ENCODE data around the gene TC2N. TPM values are rescaled to one million over a fixed set of nuclear protein-coding genes. Genes with fewer than 3 reads are reported as not detected.

The TC2N gene
- total and polyA plus RNA-seq, 2 experiments from 2014 or later: 10.0 to 35.0 TPM

DNA sequence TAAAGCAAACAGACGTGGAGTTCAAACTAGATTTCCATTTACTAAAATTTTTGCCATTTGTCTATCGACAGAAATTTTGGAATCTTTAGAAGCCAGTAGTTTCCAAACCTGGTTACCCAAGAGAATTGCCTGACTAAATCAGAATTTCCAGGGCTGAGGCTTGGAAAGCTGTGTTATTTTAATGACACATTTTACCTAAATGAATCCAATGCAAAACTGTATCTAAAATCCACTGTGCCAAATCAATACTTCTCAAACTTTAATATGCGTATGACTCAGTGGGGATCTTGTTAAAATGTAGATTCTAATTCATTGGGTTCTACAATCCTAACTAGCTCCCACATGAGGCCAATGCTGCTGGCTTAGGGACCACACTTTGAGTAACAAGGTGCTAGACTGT is 35.0 kb upstream of the TC2N start:
- Mint-ChIP-seq H3K36me3 (ENCODE audit: low read depth) (no peaks in the 10 kb centered on the region), H3K27ac (no peak overlapping the region), H3K4me3 (no peak overlapping the region), H3K27me3 (ENCODE audit: insufficient read depth, low read depth, poor library complexity) (no peaks in the 10 kb centered on the region), H3K9me3 (no peaks in the 10 kb centered on the region), H3K4me1 (peaks cover 2% of the 10 kb centered on the region)
- H3F3A ChIP-seq (replicated peaks; ENCODE audit: low read depth): no peaks in the 10 kb centered on the region; the same call in 1 of the 2 replicates
- no peak overlapping the region for H2AFZ ChIP-seq
- no peak overlapping the region for H3K27ac ChIP-seq (ENCODE audit: low read depth)
- no peak overlapping the region for H3K4me3 ChIP-seq
- H3K4me1 ChIP-seq (ENCODE audit: insufficient read depth): 0 out of 2 replicates have a peak, but pooled peaks cover 3% of the 10 kb centered on the region
- no peaks in the 10 kb centered on the region for H4K20me1 ChIP-seq (replicated peaks; ENCODE audit: insufficient read depth)
- H3K79me2 ChIP-seq (replicated peaks; ENCODE audit: insufficient read depth): no peaks in the 10 kb centered on the region
- TF ChIP-seq CREB1 (CRISPR knock-in tag; IDR thresholded peaks at IDR 0.05; ENCODE audit: low read depth) (no peak), EZH2 (IDR thresholded peaks at IDR 0.05; ENCODE audit: low read depth, unreplicated experiment) (no peak), ZNF331 (CRISPR knock-in tag; IDR thresholded peaks at IDR 0.05; ENCODE audit: low read depth) (no peak), JUNB (IDR thresholded peaks at IDR 0.05; ENCODE audit: unreplicated experiment) (no peak), ZNF114 (CRISPR knock-in tag; IDR thresholded peaks at IDR 0.05) (no peak), POLR2AphosphoS5 (IDR thresholded peaks at IDR 0.05; ENCODE audit: low read depth) (no peak), STAT1 (IDR thresholded peaks at IDR 0.05; ENCODE audit: unreplicated experiment) (no peak), NANOG (IDR thresholded peaks at IDR 0.05; ENCODE audit: borderline replicate concordance) (no peak), EZH2phosphoT487 (IDR thresholded peaks at IDR 0.05; ENCODE audit: unreplicated experiment) (no peak)
- TF ChIP-seq, protein P1, sequence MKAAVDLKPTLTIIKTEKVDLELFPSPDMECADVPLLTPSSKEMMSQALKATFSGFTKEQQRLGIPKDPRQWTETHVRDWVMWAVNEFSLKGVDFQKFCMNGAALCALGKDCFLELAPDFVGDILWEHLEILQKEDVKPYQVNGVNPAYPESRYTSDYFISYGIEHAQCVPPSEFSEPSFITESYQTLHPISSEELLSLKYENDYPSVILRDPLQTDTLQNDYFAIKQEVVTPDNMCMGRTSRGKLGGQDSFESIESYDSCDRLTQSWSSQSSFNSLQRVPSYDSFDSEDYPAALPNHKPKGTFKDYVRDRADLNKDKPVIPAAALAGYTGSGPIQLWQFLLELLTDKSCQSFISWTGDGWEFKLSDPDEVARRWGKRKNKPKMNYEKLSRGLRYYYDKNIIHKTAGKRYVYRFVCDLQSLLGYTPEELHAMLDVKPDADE (IDR thresholded peaks at IDR 0.05): no peak
- TF ChIP-seq, protein P2, sequence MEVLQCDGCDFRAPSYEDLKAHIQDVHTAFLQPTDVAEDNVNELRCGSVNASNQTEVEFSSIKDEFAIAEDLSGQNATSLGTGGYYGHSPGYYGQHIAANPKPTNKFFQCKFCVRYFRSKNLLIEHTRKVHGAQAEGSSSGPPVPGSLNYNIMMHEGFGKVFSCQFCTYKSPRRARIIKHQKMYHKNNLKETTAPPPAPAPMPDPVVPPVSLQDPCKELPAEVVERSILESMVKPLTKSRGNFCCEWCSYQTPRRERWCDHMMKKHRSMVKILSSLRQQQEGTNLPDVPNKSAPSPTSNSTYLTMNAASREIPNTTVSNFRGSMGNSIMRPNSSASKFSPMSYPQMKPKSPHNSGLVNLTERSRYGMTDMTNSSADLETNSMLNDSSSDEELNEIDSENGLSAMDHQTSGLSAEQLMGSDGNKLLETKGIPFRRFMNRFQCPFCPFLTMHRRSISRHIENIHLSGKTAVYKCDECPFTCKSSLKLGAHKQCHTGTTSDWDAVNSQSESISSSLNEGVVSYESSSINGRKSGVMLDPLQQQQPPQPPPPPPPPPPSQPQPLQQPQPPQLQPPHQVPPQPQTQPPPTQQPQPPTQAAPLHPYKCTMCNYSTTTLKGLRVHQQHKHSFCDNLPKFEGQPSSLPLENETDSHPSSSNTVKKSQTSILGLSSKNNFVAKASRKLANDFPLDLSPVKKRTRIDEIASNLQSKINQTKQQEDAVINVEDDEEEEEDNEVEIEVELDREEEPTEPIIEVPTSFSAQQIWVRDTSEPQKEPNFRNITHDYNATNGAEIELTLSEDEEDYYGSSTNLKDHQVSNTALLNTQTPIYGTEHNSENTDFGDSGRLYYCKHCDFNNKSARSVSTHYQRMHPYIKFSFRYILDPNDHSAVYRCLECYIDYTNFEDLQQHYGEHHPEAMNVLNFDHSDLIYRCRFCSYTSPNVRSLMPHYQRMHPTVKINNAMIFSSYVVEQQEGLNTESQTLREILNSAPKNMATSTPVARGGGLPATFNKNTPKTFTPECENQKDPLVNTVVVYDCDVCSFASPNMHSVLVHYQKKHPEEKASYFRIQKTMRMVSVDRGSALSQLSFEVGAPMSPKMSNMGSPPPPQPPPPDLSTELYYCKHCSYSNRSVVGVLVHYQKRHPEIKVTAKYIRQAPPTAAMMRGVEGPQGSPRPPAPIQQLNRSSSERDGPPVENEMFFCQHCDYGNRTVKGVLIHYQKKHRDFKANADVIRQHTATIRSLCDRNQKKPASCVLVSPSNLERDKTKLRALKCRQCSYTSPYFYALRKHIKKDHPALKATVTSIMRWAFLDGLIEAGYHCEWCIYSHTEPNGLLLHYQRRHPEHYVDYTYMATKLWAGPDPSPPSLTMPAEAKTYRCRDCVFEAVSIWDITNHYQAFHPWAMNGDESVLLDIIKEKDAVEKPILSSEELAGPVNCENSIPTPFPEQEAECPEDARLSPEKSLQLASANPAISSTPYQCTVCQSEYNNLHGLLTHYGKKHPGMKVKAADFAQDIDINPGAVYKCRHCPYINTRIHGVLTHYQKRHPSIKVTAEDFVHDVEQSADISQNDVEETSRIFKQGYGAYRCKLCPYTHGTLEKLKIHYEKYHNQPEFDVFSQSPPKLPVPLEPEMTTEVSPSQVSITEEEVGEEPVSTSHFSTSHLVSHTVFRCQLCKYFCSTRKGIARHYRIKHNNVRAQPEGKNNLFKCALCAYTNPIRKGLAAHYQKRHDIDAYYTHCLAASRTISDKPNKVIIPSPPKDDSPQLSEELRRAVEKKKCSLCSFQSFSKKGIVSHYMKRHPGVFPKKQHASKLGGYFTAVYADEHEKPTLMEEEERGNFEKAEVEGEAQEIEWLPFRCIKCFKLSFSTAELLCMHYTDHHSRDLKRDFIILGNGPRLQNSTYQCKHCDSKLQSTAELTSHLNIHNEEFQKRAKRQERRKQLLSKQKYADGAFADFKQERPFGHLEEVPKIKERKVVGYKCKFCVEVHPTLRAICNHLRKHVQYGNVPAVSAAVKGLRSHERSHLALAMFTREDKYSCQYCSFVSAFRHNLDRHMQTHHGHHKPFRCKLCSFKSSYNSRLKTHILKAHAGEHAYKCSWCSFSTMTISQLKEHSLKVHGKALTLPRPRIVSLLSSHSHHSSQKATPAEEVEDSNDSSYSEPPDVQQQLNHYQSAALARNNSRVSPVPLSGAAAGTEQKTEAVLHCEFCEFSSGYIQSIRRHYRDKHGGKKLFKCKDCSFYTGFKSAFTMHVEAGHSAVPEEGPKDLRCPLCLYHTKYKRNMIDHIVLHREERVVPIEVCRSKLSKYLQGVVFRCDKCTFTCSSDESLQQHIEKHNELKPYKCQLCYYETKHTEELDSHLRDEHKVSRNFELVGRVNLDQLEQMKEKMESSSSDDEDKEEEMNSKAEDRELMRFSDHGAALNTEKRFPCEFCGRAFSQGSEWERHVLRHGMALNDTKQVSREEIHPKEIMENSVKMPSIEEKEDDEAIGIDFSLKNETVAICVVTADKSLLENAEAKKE (CRISPR knock-in tag; IDR thresholded peaks at IDR 0.05): no peak
- TF ChIP-seq, protein P3, sequence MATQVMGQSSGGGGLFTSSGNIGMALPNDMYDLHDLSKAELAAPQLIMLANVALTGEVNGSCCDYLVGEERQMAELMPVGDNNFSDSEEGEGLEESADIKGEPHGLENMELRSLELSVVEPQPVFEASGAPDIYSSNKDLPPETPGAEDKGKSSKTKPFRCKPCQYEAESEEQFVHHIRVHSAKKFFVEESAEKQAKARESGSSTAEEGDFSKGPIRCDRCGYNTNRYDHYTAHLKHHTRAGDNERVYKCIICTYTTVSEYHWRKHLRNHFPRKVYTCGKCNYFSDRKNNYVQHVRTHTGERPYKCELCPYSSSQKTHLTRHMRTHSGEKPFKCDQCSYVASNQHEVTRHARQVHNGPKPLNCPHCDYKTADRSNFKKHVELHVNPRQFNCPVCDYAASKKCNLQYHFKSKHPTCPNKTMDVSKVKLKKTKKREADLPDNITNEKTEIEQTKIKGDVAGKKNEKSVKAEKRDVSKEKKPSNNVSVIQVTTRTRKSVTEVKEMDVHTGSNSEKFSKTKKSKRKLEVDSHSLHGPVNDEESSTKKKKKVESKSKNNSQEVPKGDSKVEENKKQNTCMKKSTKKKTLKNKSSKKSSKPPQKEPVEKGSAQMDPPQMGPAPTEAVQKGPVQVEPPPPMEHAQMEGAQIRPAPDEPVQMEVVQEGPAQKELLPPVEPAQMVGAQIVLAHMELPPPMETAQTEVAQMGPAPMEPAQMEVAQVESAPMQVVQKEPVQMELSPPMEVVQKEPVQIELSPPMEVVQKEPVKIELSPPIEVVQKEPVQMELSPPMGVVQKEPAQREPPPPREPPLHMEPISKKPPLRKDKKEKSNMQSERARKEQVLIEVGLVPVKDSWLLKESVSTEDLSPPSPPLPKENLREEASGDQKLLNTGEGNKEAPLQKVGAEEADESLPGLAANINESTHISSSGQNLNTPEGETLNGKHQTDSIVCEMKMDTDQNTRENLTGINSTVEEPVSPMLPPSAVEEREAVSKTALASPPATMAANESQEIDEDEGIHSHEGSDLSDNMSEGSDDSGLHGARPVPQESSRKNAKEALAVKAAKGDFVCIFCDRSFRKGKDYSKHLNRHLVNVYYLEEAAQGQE (IDR thresholded peaks at IDR 0.05; ENCODE audit: unreplicated experiment): no peak
- TF ChIP-seq, protein P4, sequence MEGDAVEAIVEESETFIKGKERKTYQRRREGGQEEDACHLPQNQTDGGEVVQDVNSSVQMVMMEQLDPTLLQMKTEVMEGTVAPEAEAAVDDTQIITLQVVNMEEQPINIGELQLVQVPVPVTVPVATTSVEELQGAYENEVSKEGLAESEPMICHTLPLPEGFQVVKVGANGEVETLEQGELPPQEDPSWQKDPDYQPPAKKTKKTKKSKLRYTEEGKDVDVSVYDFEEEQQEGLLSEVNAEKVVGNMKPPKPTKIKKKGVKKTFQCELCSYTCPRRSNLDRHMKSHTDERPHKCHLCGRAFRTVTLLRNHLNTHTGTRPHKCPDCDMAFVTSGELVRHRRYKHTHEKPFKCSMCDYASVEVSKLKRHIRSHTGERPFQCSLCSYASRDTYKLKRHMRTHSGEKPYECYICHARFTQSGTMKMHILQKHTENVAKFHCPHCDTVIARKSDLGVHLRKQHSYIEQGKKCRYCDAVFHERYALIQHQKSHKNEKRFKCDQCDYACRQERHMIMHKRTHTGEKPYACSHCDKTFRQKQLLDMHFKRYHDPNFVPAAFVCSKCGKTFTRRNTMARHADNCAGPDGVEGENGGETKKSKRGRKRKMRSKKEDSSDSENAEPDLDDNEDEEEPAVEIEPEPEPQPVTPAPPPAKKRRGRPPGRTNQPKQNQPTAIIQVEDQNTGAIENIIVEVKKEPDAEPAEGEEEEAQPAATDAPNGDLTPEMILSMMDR (conservative IDR thresholded peaks at IDR 0.05; ENCODE audit: low read depth in 2 of 2): no peak
- H3K9me2 ChIP-seq (ENCODE audit: insufficient read depth): peaks cover 9% of the 10 kb centered on the region; the same call in 1 of the 2 replicates
- no peak for DNase-seq (ENCODE audit: low spot score)
- ATAC-seq: no peak
- no peaks in the 10 kb centered on the region for H3K36me3 ChIP-seq (ENCODE audit: insufficient read depth)
- no peak overlapping the region for H3K4me2 ChIP-seq
- H3K27me3 ChIP-seq (ENCODE audit: insufficient read depth): no peaks in the 10 kb centered on the region

Data from GM23338 (cell line).